ENCODE data around the gene FAM72B. TPM values are rescaled to one million over a fixed set of nuclear protein-coding genes. Genes with fewer than 3 reads are reported as not detected.
"Not testable (repeated sequence)": the region's sequence is repeated elsewhere in the genome, so short reads cannot be mapped to it uniquely, and the experiment has no call there.

The FAM72B gene
- total RNA-seq, 1 donor from 2014 or later, result 2.2 TPM

- H3K27ac Mint-ChIP-seq; POLR2A ChIA-PET; H3K9me3 Mint-ChIP-seq; H3K27me3 Mint-ChIP-seq; H3K4me1 Mint-ChIP-seq; H3K4me3 Mint-ChIP-seq; DNase-seq; H3K36me3 Mint-ChIP-seq (ENCODE audit: low read depth); ATAC-seq (ENCODE audit: low read depth); intact Hi-C loops (cut with micrococcal nuclease); CTCF ChIA-PET: not testable (repeated sequence)
Measured at GRCh38 chr1:121213491-121213890, 29.4 kb upstream of the FAM72B start.

GRCh38 chr1:121210778-121211177 lies 26.6 kb upstream of the FAM72B start:
- H3K27ac Mint-ChIP-seq; H3K9me3 Mint-ChIP-seq; H3K4me1 Mint-ChIP-seq; CTCF ChIA-PET; intact Hi-C loops (cut with micrococcal nuclease); POLR2A ChIA-PET; H3K36me3 Mint-ChIP-seq (ENCODE audit: low read depth); H3K27me3 Mint-ChIP-seq; H3K4me3 Mint-ChIP-seq; ATAC-seq (ENCODE audit: low read depth); DNase-seq: not testable (repeated sequence)

GRCh38 chr1:121208375-121208774 lies 24.2 kb upstream of the FAM72B start:
- ATAC-seq (ENCODE audit: low read depth); H3K27ac Mint-ChIP-seq; DNase-seq; intact Hi-C loops (cut with micrococcal nuclease); H3K4me1 Mint-ChIP-seq; H3K9me3 Mint-ChIP-seq; CTCF ChIA-PET; H3K4me3 Mint-ChIP-seq; H3K36me3 Mint-ChIP-seq (ENCODE audit: low read depth); POLR2A ChIA-PET; H3K27me3 Mint-ChIP-seq: not testable (repeated sequence)

GRCh38 chr1:121207328-121207727 lies 23.2 kb upstream of the FAM72B start:
- H3K4me1 Mint-ChIP-seq; H3K27me3 Mint-ChIP-seq; DNase-seq; POLR2A ChIA-PET; ATAC-seq (ENCODE audit: low read depth); CTCF ChIA-PET; intact Hi-C loops (cut with micrococcal nuclease); H3K9me3 Mint-ChIP-seq; H3K36me3 Mint-ChIP-seq (ENCODE audit: low read depth); H3K4me3 Mint-ChIP-seq; H3K27ac Mint-ChIP-seq: not testable (repeated sequence)

GRCh38 chr1:121205786-121206711 lies 21.9 kb upstream of the FAM72B start:
- H3K36me3 Mint-ChIP-seq (ENCODE audit: low read depth); DNase-seq; POLR2A ChIA-PET: not testable (repeated sequence)

GRCh38 chr1:121202986-121203385 lies 18.8 kb upstream of the FAM72B start:
- POLR2A ChIA-PET; DNase-seq; intact Hi-C loops (cut with micrococcal nuclease); CTCF ChIA-PET; H3K9me3 Mint-ChIP-seq; ATAC-seq (ENCODE audit: low read depth); H3K27ac Mint-ChIP-seq; H3K36me3 Mint-ChIP-seq (ENCODE audit: low read depth); H3K4me1 Mint-ChIP-seq; H3K27me3 Mint-ChIP-seq; H3K4me3 Mint-ChIP-seq: not testable (repeated sequence)

More at GRCh38 chr1:121205786-121206711, 21.9 kb upstream of the FAM72B start:
- H3K27me3 Mint-ChIP-seq; ATAC-seq (ENCODE audit: low read depth); H3K9me3 Mint-ChIP-seq; intact Hi-C loops (cut with micrococcal nuclease); H3K27ac Mint-ChIP-seq; H3K4me1 Mint-ChIP-seq; H3K4me3 Mint-ChIP-seq; CTCF ChIA-PET: not testable (repeated sequence)

GRCh38 chr1:121200985-121201981 lies 17.1 kb upstream of the FAM72B start:
- intact Hi-C loops (cut with micrococcal nuclease); H3K36me3 Mint-ChIP-seq (ENCODE audit: low read depth); POLR2A ChIA-PET; H3K9me3 Mint-ChIP-seq; DNase-seq; H3K27me3 Mint-ChIP-seq; H3K27ac Mint-ChIP-seq; ATAC-seq (ENCODE audit: low read depth); H3K4me3 Mint-ChIP-seq; H3K4me1 Mint-ChIP-seq; CTCF ChIA-PET: not testable (repeated sequence)

- H3K36me3 Mint-ChIP-seq (ENCODE audit: low read depth); H3K27me3 Mint-ChIP-seq; ATAC-seq (ENCODE audit: low read depth); H3K9me3 Mint-ChIP-seq; H3K4me3 Mint-ChIP-seq; H3K4me1 Mint-ChIP-seq; POLR2A ChIA-PET; DNase-seq; intact Hi-C loops (cut with micrococcal nuclease); H3K27ac Mint-ChIP-seq; CTCF ChIA-PET: not testable (repeated sequence)
Measured at GRCh38 chr1:121200232-121200631, 16.1 kb upstream of the FAM72B start.

GRCh38 chr1:121199763-121200162 lies 15.6 kb upstream of the FAM72B start:
- H3K27ac Mint-ChIP-seq; ATAC-seq (ENCODE audit: low read depth); CTCF ChIA-PET; H3K27me3 Mint-ChIP-seq; H3K4me3 Mint-ChIP-seq; H3K9me3 Mint-ChIP-seq; intact Hi-C loops (cut with micrococcal nuclease); DNase-seq; POLR2A ChIA-PET; H3K36me3 Mint-ChIP-seq (ENCODE audit: low read depth); H3K4me1 Mint-ChIP-seq: not testable (repeated sequence)

- H3K36me3 Mint-ChIP-seq (ENCODE audit: low read depth); ATAC-seq (ENCODE audit: low read depth); H3K4me1 Mint-ChIP-seq; H3K27me3 Mint-ChIP-seq; POLR2A ChIA-PET; H3K4me3 Mint-ChIP-seq; H3K9me3 Mint-ChIP-seq; DNase-seq; CTCF ChIA-PET; intact Hi-C loops (cut with micrococcal nuclease); H3K27ac Mint-ChIP-seq: not testable (repeated sequence)
Measured at GRCh38 chr1:121197095-121197882, 13.1 kb upstream of the FAM72B start.

GRCh38 chr1:121192512-121192911 lies 8.4 kb upstream of the FAM72B start:
- intact Hi-C loops (cut with micrococcal nuclease); H3K4me3 Mint-ChIP-seq; ATAC-seq (ENCODE audit: low read depth); POLR2A ChIA-PET; CTCF ChIA-PET; H3K36me3 Mint-ChIP-seq (ENCODE audit: low read depth); H3K4me1 Mint-ChIP-seq; DNase-seq; H3K27ac Mint-ChIP-seq; H3K27me3 Mint-ChIP-seq; H3K9me3 Mint-ChIP-seq: not testable (repeated sequence)

All from activated B cell treated with CpG ODN at 0.5 μM for 24 hours (primary cell).